Adrenal gland (tissue), 5 donors: Measurements from ENCODE around the gene CCDC28A.

ENCODE experiments used
- POLR2A ChIP-seq, 2 donors: fragments of 450-650 bp; IDR thresholded peaks; one replicate each; pipeline ENCODE4 v1.6.1; 2017; ENCODE audit warnings: antibody characterized with exemption in 2 of 2, mild to moderate bottlenecking in 2 of 2, moderate library complexity in 1 of 2
- TF ChIP-seq, protein P1 (sequence below), 6 experiments: fragments of 450-650 bp in 4 of 6; fragments of 200-600 bp in 2 of 6; sonication (generic) in 1 of 6; IDR thresholded peaks; 1 replicate in 5 of 6; 2 replicates in 1 of 6; pipeline versions ENCODE4 v1.5.1 to v1.8.0; 2016 to 2021; ENCODE audit warnings: antibody characterized with exemption in 6 of 6, mild to moderate bottlenecking in 2 of 6, moderate library complexity in 1 of 6
- donor health status: DM: no; HTN: no; CAD: no.

DNA sequence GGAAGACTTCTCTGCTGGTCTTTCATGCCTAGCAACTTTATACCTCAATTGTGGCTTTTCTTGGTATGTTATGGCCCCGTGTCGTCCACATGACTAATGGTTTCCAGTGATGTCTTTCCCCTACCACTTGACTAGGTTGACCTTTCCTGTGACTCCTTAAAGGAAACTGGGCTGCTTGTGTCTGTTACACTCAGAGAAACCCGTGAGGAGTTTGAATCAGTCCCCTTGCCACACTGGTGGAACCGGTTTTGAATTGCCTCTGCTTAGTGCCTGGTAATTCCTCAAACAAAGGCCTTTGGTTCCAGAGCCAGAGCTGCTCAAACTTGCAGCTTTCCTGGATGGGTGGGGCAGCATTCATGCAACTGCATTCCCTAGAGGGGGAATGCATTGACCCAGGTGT is 44.2 kb downstream of the CCDC28A start:
- no peak for TF ChIP-seq POLR2A (IDR thresholded peaks at IDR 0.05)
- TF ChIP-seq, protein P1, sequence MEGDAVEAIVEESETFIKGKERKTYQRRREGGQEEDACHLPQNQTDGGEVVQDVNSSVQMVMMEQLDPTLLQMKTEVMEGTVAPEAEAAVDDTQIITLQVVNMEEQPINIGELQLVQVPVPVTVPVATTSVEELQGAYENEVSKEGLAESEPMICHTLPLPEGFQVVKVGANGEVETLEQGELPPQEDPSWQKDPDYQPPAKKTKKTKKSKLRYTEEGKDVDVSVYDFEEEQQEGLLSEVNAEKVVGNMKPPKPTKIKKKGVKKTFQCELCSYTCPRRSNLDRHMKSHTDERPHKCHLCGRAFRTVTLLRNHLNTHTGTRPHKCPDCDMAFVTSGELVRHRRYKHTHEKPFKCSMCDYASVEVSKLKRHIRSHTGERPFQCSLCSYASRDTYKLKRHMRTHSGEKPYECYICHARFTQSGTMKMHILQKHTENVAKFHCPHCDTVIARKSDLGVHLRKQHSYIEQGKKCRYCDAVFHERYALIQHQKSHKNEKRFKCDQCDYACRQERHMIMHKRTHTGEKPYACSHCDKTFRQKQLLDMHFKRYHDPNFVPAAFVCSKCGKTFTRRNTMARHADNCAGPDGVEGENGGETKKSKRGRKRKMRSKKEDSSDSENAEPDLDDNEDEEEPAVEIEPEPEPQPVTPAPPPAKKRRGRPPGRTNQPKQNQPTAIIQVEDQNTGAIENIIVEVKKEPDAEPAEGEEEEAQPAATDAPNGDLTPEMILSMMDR (IDR thresholded peaks at IDR 0.05), result no peak
